Mesodermal cell (in vitro differentiated cells): ENCODE measurements around the gene MAG.
"Not testable (repeated sequence)": the region's sequence is repeated elsewhere in the genome, so short reads cannot be mapped to it uniquely, and the experiment has no call there.

Source experiments
- H3K27ac ChIP-seq: 2 replicates; pipeline ENCODE4 v1.7.0; 2013; ENCODE audit warnings: mild to moderate bottlenecking, low read depth, low read length, moderate library complexity; ENCODE audit not compliant: severe bottlenecking
- H3K36me3 ChIP-seq: 2 replicates; pipeline ENCODE4 v1.7.1; 2013; ENCODE audit warnings: mild to moderate bottlenecking, low read length, moderate library complexity; ENCODE audit not compliant: control insufficient read depth, insufficient read depth
- H3K4me1 ChIP-seq: one replicate; pipeline ENCODE4 v1.7.1; 2013; ENCODE audit warnings: mild to moderate bottlenecking, low read length; ENCODE audit not compliant: insufficient read depth, control insufficient read depth, poor library complexity, severe bottlenecking
- H3K4me3 ChIP-seq: 2 replicates; pipeline ENCODE4 v1.7.0; 2013; ENCODE audit warnings: low read length, control low read depth, mild to moderate bottlenecking; ENCODE audit not compliant: insufficient read depth, poor library complexity, severe bottlenecking; ENCODE audit errors: extremely low read depth
- H3K9me3 ChIP-seq: 2 replicates; pipeline ENCODE4 v1.7.1; 2013; ENCODE audit warnings: mild to moderate bottlenecking, low read length, moderate library complexity; ENCODE audit not compliant: control insufficient read depth
- WGBS, 2 experiments: methylation state at CpG; one replicate each; pipeline ENCODE4 v1.1.5; 2013; ENCODE audit warnings: missing lambda C conversion rate in 2 of 2; ENCODE audit not compliant: insufficient coverage in 2 of 2; 5-methylcytosine and 5-hydroxymethylcytosine counted together

Gene MAG

GRCh38 chr19:35273686-35274259, 18.2 kb upstream of the MAG start:
- H3K36me3 ChIP-seq: peaks cover 73% of the 10 kb centered on the region
- WGBS, 2 experiments: 84 to 85% methylated on average over 12 to 14 of the region's 14 CpGs
- H3K9me3 ChIP-seq: no peaks in the 10 kb centered on the region

GRCh38 chr19:35274323-35274722, 17.6 kb upstream of the MAG start:
- H3K4me3 ChIP-seq: no peak overlapping the region
- no peaks in the 10 kb centered on the region for H3K4me1 ChIP-seq
- H3K9me3 ChIP-seq: no peaks in the 10 kb centered on the region
- H3K27ac ChIP-seq: no peak overlapping the region
- WGBS, 2 experiments: 97% methylated on average over 4 of the region's 5 CpGs; no CpG with 5 or more reads in 1 of the 2 experiments
- H3K36me3 ChIP-seq: peaks cover 79% of the 10 kb centered on the region

More at GRCh38 chr19:35273686-35274259, 18.2 kb upstream of the MAG start:
- Histone ChIP-seq H3K4me1 (no peaks in the 10 kb centered on the region), H3K27ac (no peak overlapping the region), H3K4me3 (no peak overlapping the region)

- 95 to 97% methylated on average over 24 to 28 of the region's 28 CpGs for WGBS, 2 experiments
- peaks cover 63% of the 10 kb centered on the region for H3K36me3 ChIP-seq
- H3K9me3 ChIP-seq: no peaks in the 10 kb centered on the region
- no peaks in the 10 kb centered on the region for H3K4me1 ChIP-seq
- no peak overlapping the region for H3K4me3 ChIP-seq
- no peak overlapping the region for H3K27ac ChIP-seq
Measured at GRCh38 chr19:35276706-35277281, 15.2 kb upstream of the MAG start.

- H3K36me3 ChIP-seq: peaks cover 48% of the 10 kb centered on the region
- H3K27ac ChIP-seq: no peak overlapping the region
- H3K4me3 ChIP-seq: no peak overlapping the region
- H3K9me3 ChIP-seq: no peaks in the 10 kb centered on the region
- 92 to 95% methylated on average over 35 to 45 of the region's 45 CpGs for WGBS, 2 experiments
- no peaks in the 10 kb centered on the region for H3K4me1 ChIP-seq
Measured at GRCh38 chr19:35278578-35279284, 13.2 kb upstream of the MAG start.

GRCh38 chr19:35279374-35279773, 12.6 kb upstream of the MAG start:
- Histone ChIP-seq H3K4me3 (no peak overlapping the region), H3K9me3 (no peaks in the 10 kb centered on the region), H3K27ac (no peak overlapping the region), H3K4me1 (no peaks in the 10 kb centered on the region), H3K36me3 (peaks cover 41% of the 10 kb centered on the region)
- WGBS, 2 experiments: 84 to 100% methylated on average over 3 to 10 of the region's 11 CpGs

- H3K4me1 ChIP-seq: no peaks in the 10 kb centered on the region
- H3K27ac ChIP-seq: peak overlapping the region; percentile 10
- H3K36me3 ChIP-seq: peaks cover 34% of the 10 kb centered on the region
- 84 to 86% methylated on average over 10 of the region's 12 CpGs for WGBS, 2 experiments
- H3K9me3 ChIP-seq: no peaks in the 10 kb centered on the region
- no peak overlapping the region for H3K4me3 ChIP-seq
Measured at GRCh38 chr19:35279985-35280821, 11.8 kb upstream of the MAG start.

- Histone ChIP-seq H3K36me3 (peaks cover 24% of the 10 kb centered on the region), H3K4me3 (no peak overlapping the region), H3K9me3 (no peaks in the 10 kb centered on the region), H3K27ac (no peak overlapping the region), H3K4me1 (no peaks in the 10 kb centered on the region)
- WGBS, 2 experiments: 92% methylated on average over 3 of the region's 4 CpGs; no CpG with 5 or more reads in 1 of the 2 experiments
Measured at GRCh38 chr19:35281303-35281702, 10.7 kb upstream of the MAG start.

- peaks cover under 1% of the 10 kb centered on the region for H3K36me3 ChIP-seq
- 72 to 77% methylated on average over 14 to 15 of the region's 17 CpGs for WGBS, 2 experiments
Measured at GRCh38 chr19:35284153-35285094, 7.5 kb upstream of the MAG start.

GRCh38 chr19:35285095-35285449, 6.9 kb upstream of the MAG start:
- no peaks in the 10 kb centered on the region for H3K4me1 ChIP-seq
- WGBS, 2 experiments: no CpG with 5 or more reads among the region's 1 CpG
- H3K27ac ChIP-seq: no peak overlapping the region
- H3K36me3 ChIP-seq: no peaks in the 10 kb centered on the region
- H3K9me3 ChIP-seq: no peaks in the 10 kb centered on the region
- no peak overlapping the region for H3K4me3 ChIP-seq

More at GRCh38 chr19:35284153-35285094, 7.5 kb upstream of the MAG start:
- Histone ChIP-seq H3K9me3 (no peaks in the 10 kb centered on the region), H3K27ac (no peak overlapping the region), H3K4me1 (no peaks in the 10 kb centered on the region), H3K4me3 (no peak overlapping the region)

GRCh38 chr19:35285465-35285864, 6.5 kb upstream of the MAG start:
- not testable (repeated sequence) for H3K4me1 ChIP-seq, H3K27ac ChIP-seq, H3K9me3 ChIP-seq, H3K36me3 ChIP-seq, H3K4me3 ChIP-seq
- WGBS, 2 experiments: 100% methylated on average over 1 of the region's 3 CpGs; no CpG with 5 or more reads in 1 of the 2 experiments
